Measurements from ENCODE around the gene CPLX3.

The CPLX3 gene

DNA sequence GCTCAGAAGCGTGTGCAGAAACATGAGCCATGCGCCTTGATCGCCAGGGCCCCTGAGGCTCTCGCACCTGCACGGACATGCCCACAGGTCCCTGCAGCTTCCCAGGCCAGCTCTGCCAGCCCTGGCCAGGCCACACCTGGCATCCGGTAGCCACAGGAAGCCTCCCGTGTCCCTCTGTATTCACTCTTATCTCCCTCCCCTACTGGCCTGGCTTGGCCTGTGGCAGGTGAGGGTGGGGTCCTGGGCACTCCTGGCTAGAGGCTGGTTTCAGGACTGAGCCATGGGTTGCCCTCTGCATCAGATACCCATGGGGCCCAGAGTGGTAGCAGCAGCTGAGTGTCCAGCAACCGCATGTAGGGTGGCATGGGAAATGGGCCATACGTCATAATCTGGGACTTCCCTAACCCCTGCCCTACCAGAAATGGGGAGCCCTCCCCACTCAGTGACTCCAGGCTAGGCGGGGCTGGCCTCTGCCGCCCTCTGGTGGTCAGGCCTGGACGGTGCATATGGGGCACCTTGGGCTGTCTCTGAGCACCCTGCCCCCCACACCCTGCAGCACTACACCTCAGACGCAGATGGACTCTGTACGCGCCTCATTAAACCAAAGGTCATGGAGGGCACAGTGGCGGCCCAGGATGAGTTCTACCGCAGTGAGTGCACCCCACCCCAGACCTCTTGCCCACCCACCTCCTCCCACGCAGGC lies 26.4 kb upstream of the CPLX3 start:
- no peak overlapping the region for H3K4me3 ChIP-seq (ENCODE audit: low read depth, low read length)
- no peak for DNase-seq (ENCODE audit: low read depth)

DNA sequence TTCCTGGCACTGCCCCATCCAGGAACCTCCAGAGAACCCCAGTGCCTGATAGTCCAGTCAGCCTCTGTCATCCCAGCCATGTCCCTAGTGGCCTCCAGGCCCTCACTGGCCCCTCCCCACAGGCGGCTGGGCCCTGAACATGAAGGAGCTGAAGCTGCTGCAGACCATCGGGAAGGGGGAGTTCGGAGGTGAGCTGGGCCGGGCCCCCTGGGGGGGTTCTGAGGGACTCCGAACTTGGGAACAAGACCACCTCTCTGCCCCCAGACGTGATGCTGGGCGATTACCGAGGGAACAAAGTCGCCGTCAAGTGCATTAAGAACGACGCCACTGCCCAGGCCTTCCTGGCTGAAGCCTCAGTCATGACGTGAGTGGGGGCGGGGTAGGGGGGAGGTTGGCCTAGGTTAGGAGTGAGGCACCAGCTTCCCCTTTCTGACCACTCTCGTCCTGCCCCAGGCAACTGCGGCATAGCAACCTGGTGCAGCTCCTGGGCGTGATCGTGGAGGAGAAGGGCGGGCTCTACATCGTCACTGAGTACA lies 25.8 kb upstream of the CPLX3 start:
- H3K4me3 ChIP-seq (ENCODE audit: low read depth, low read length): no peak overlapping the region
- DNase-seq (ENCODE audit: low read depth): no peak

DNA sequence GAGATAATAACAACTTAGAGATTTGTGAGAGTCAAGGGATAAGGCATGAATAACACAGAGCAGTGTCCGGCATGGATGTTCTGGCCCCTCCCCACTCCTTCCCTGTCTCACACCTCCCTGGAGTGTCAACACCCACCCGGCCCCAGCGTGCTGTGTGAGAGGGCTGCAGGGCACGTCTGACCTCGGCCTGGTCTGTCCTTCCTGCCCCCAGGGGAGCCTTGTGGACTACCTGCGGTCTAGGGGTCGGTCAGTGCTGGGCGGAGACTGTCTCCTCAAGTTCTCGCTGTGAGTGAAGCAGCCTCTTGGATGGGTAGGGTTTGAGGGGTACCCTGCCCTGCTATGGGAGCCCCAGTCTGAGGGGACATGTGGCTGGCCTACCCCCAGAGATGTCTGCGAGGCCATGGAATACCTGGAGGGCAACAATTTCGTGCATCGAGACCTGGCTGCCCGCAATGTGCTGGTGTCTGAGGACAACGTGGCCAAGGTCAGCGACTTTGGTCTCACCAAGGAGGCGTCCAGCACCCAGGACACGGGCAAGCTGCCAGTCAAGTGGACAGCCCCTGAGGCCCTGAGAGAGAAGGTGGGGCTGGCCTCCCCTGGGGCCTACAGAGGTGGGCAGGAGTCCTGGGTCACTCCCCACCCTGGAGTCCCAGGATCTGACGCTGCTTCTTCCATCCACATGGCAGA lies 25.0 kb upstream of the CPLX3 start:
- no peak for DNase-seq (ENCODE audit: low read depth)
- H3K4me3 ChIP-seq (ENCODE audit: low read depth, low read length): no peak overlapping the region

DNA sequence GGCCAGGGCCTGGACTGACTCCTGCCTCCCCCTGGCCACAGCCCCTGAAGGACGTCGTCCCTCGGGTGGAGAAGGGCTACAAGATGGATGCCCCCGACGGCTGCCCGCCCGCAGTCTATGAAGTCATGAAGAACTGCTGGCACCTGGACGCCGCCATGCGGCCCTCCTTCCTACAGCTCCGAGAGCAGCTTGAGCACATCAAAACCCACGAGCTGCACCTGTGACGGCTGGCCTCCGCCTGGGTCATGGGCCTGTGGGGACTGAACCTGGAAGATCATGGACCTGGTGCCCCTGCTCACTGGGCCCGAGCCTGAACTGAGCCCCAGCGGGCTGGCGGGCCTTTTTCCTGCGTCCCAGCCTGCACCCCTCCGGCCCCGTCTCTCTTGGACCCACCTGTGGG lies 24.1 kb upstream of the CPLX3 start:
- H3K4me3 ChIP-seq (ENCODE audit: low read depth, low read length): no peak overlapping the region
- no peak for DNase-seq (ENCODE audit: low read depth)

DNA sequence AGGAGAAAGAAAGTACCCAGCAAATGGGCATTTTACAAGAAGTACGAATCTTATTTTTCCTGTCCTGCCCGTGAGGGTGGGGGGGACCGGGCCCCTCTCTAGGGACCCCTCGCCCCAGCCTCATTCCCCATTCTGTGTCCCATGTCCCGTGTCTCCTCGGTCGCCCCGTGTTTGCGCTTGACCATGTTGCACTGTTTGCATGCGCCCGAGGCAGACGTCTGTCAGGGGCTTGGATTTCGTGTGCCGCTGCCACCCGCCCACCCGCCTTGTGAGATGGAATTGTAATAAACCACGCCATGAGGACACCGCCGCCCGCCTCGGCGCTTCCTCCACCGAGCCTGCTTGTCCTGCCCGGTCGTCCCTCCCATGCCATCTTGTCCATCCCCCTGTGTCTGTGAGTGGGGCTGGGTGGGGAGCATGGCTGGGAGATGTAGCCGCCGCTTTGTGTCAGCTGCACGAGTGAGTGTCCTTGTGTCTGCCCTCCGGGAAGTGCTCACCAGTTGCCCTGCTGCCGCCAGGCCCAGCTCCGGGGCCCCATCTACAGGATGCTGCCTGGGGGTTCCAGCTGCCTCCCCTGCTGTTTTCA lies 23.5 kb upstream of the CPLX3 start:
- no peak overlapping the region for H3K4me3 ChIP-seq (ENCODE audit: low read depth, low read length)
- DNase-seq (ENCODE audit: low read depth): no peak

DNA sequence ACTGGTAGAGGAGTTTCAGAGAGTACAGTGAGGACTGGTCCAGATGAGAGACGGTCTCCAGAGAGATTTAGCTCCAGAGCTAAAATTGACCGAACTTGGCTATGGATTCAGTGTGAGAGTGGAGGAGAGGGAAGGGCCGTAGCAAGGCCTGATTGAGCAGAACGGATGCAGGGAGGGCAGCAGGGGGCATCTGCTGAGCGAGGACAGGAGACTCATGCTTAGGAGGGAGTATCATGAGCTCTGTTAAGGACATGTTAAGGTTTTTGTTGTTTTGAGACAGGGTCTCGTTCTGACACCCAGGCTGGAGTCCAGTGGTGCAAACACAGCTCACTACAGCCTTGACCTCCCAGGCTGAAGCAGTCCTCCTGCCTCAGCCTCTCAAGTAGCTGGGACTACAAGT lies 21.5 kb upstream of the CPLX3 start:
- DNase-seq (ENCODE audit: low read depth): no peak

DNA sequence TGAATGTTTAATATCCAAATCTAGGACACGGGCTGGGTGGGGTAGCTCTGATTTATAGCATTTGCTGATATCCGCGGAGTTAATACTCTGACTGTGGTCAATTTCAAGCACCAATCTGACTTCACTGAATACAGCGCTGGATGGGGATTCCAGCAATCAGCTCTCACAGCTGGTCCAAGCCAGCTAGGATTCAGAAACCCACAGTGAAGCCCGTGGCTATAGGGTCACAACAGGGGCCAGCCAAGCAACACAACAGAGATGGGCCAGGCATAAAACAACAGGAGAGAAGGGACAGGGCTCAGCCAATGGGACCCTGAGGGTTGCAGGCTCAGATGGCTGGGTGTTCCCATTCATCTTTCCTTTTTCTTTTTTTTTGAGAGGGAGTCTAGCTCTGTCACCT lies 19.1 kb upstream of the CPLX3 start:
- H3K4me3 ChIP-seq (ENCODE audit: low read depth, low read length): no peak overlapping the region

More for the DNA sequence above, 21.5 kb upstream of the CPLX3 start:
- H3K4me3 ChIP-seq (ENCODE audit: low read depth, low read length): no peak overlapping the region

DNA sequence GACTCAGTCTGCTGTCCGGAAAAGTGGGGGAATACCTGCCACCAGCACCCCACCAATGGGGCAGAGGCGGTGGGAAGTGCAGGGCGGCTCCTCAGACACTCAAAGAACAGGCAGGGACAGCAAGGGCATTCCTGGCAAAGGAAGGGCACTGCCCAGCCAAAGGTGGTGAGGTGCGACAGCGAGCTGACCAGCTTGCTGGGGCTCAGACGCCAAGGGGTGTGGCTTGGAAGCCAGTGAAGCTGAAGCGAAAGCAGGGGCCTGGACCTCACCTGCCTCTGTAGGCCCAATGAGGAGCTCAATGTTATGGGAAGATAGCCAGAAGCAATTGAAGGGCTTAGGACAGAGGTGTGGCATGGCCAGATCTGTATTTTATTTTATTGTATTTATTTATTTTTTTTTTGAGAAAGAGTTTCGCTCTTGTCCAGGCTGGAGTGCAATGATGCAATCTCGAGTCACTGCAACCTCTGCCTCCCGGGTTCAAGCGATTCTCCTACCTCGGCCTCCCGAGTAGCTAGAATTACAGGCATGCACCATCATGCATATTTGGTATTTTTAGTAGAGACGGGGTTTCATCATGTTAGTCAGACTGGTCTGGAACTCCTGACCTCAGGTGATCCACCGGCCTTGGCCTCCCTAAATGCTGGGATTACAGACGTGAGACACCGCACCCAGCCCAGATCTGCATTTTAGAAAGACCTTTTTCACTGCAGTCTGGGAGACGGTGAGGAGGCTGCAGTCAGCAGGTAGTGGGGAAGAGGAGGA lies 18.2 kb upstream of the CPLX3 start:
- H3K4me3 ChIP-seq (ENCODE audit: low read depth, low read length): no peak overlapping the region
- DNase-seq (ENCODE audit: low read depth): no peak

More for the DNA sequence above, 19.1 kb upstream of the CPLX3 start:
- peak; percentile 5 for DNase-seq (ENCODE audit: low read depth)

DNA sequence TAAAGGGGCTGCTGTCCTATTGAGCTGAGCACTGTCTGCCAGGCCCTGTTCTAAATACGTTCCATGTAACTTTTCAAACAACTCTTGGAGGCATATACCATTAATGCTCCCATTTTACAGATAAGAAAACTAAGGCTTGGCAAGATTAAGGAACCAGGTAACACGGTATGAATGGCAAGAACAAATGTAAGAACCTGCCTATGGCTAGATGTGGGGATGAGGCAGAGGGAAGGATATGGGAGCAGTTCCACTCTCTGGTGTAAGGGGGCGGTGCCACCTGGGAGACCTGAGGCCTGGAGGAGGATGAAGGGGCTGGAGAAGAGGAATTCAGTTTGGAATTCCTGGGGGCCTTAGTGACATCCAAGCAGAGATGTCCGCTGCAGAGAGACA lies 17.6 kb upstream of the CPLX3 start:
- H3K4me3 ChIP-seq (ENCODE audit: low read depth, low read length): no peak overlapping the region
- DNase-seq (ENCODE audit: low read depth): no peak

DNA sequence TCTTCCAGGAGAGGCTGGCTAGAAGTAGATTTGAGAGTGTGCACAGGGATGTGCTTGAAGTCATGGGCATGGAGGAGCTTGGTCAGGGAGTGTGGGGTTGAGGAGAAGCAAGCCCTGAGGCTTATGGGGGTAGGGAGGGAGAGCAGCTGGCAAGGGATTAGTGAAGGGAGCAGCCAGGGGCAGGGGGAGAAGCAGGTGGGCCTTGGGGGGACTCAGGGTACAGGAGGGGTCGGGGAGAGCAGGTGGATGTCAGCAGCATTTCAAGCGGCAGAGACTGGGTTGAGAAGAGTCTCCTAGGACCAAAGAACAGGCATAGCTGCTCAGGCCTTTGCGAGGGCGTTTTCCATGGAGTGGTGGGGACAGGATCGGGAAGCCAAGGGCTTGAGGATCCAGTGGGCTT lies 17.2 kb upstream of the CPLX3 start:
- no peak overlapping the region for H3K4me3 ChIP-seq (ENCODE audit: low read depth, low read length)
- DNase-seq (ENCODE audit: low read depth): no peak

DNA sequence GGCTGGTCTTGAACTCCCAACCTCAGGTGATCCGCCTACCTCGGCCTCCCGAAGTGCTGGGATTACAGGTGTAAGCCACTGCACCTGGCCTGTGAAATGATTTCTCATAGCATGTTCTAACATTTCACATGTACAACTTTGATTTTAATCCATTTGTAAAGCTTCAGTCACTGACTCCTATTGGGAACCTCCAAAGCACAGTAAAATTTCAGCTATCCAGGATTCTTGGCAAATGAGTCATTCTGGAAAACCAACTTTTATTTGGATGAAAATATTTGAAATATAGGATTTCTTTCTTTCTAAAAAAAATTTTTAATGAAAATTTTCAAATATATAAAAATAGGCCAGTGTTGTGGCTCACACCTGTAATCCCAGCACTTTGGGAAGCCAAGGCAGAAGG lies 16.5 kb upstream of the CPLX3 start:
- no peak for DNase-seq (ENCODE audit: low read depth)
- H3K4me3 ChIP-seq (ENCODE audit: low read depth, low read length): no peak overlapping the region

DNA sequence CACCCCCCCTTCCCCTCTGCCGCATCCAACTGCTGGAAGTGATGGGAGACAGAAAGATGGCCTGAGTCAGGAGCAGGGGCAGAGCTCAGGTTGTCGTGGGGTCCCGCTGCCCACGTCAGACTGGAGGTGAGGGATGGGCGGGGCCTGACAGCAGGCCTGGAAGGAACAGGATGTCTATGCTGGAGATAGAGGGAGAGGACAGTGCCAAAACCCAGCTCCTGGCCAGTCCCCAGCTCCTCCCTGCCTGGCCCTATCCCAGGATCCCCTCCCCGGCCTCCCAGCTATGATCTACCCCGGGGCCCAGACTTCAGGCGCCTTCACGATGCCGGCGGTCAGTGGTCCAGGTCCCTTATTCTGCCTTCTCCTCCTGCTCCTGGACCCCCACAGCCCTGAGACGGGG lies 13.9 kb upstream of the CPLX3 start, which contains the start of gene LMAN1L:
LMAN1L (plus strand) TSS at position 303 of the 400 bp plus-strand sequence; CDS start at position 323, 20 bp downstream.
- DNase-seq (ENCODE audit: low read depth): no peak
- no peak within 1 kb of the TSS for H3K4me3 ChIP-seq (ENCODE audit: low read depth, low read length)

DNA sequence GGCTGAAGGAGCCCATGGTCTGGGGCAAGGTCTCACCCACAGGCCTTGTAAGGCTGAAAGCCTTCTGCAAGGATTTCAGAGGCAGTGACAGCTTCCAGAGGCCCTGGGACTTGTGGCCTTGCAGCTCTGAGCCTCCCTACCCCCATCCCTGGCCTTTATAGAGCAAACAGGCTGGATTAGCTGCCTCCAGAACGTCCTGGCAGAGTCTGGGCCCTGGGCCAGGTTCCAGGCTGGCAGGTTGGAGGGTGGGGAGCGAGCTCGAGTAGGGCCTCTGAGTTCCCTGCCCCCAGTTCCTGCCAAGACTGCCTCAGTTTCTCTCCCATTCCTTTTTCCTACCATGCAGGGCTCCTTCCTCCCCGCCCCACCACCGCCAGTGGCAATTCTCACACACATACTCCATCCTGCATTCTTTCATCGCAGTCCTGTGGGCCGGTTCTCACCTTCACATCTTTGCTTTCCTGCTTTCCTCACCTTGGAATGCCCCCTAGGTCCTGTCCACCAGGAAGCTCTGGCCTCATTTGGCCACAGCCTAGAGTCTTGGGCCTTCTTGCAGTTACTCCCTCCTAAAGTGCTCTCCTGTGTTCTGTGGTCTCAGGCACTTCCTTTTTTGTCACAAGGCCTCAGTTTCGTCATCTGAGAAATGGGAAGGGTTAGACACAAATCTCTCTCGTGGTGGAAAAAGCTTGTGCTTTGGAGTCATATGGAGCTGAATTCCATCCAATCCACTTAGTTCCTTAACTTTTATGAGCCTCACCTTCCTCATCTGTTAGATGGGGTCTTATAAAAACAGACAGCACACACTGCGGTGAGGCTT lies 11.1 kb upstream of the CPLX3 start:
- H3K4me3 ChIP-seq (ENCODE audit: low read depth, low read length): no peak overlapping the region
- no peak for DNase-seq (ENCODE audit: low read depth)

DNA sequence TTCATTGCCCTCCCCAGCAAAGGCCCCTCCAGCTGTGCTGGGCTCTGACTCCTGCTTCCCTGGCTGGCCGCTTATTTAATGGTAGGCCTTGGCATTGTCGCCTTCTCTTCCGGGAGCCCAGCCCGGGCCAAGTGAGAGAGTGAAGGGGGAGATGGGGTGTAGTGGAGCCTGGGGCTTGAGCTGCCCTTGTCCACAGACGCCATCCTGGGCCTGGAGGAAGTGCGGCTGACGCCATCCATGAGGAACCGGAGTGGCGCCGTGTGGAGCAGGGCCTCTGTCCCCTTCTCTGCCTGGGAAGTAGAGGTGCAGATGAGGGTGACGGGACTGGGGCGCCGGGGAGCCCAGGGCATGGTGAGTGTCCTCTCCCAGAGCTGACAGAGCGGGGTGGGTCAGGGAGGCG lies 10.5 kb upstream of the CPLX3 start:
- no peak for DNase-seq (ENCODE audit: low read depth)
- H3K4me3 ChIP-seq (ENCODE audit: low read depth, low read length): no peak overlapping the region

DNA sequence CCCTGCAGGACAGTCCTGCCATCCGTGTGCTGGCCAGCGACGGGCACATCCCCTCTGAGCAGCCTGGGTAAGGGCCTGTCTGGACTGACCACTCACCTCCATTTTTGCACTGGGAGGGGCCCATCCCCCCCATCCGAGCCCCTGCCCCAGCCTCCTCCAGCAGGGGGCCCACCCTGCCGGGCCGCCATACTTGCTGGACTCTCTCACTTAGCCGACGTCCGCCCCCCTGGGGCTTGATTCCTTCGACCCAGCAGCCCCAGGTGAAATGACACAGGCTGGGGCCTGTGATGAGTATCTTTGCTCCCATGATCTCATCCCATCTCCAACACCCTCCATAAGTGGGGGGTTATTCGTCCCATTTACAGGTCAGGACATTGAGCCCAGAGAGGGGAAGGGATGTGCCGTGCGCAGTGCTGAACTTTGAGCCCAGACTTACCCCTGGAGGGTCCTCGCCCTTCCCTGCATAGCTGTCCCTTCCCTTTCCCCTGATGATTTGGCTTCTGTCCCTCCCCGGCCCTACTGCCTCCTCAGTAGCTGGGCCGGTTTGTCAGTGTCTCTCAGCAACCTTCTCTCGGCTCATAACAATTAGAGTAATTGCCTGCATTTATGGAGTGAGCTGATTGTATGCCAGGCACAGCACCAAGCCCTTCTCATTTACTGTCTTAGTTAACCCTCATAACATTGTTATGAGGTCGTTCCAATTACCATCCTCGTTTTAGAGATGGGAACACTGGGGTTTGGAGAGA lies 9.6 kb upstream of the CPLX3 start:
- DNase-seq (ENCODE audit: low read depth): no peak
- H3K4me3 ChIP-seq (ENCODE audit: low read depth, low read length): no peak overlapping the region

DNA sequence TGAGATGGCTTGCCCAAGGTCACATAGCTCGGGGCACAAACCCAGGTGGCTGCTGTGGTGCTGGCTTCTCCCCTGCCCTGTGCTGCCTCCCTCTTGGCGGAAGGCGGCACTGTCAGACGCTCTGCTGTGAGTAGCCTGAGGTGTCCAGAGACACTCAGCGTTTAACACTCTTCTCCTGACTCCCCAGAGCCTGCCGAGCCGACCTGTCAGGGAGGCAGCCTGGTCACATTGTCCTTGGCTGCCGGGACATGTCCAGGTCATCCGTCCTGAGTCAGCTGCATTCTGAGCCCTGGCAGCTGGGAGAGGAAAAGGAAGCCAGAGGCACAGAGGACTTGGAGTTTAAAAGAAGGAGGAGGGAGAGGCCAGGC lies 9.1 kb upstream of the CPLX3 start:
- H3K4me3 ChIP-seq (ENCODE audit: low read depth, low read length): no peak overlapping the region
- no peak for DNase-seq (ENCODE audit: low read depth)

DNA sequence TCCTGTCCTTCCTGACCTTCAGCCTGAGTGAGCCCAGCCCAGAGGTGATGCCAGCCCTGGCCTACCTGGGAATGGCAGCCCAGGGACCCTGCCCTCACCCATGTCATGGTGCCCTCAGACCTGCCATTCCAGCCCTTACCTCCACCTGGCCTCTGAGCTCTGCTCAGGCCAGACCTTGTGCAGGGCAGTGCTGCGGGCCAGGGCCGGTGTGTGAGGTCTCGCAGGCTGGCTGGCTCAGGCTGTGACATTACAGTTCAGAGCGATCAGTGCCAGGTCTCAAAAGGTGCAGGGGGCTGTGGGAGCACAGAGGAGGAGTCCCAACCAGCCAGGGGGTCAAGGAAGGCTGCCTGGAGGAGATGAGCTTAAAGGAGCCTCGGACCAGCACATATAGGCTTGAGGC lies 6.4 kb upstream of the CPLX3 start:
- no peak overlapping the region for H3K4me3 ChIP-seq (ENCODE audit: low read depth, low read length)
- DNase-seq (ENCODE audit: low read depth): no peak

DNA sequence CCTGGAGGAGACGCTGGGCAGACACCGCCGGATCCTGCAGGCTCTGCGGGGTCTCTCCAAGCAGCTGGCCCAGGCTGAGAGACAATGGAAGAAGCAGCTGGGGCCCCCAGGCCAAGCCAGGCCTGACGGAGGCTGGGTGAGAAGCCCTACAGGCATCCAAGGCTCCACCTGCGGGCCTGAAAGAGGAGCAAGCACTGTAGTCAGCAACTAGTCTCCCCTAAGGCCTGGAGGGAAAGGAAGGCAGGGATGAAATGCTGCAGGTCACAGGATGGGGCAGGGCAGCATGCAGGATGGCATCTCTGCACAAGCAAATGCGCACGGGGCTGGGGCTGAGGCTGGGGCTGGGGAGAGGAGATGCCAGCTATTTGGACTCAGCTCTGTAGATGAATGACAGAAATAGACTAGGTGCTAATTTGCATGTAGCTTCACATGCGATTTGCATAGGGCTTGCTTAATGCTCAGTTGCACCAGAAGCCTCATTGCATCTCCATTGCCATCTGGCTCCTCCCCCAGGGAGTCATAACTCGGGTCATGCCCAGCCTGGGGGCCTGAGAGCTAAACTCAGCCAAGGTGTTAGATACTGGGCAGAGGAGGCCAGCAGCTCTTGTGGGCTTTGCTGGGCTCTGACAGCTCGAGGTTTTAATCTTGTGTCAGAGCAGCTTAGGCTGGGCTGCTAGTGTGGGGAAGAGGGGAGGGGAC lies 5.2 kb upstream of the CPLX3 start:
- DNase-seq (ENCODE audit: low read depth): no peak
- H3K4me3 ChIP-seq (ENCODE audit: low read depth, low read length): no peak overlapping the region

All from skeletal muscle cell (primary cell).